Loucy (cell line): ENCODE measurements around the gene TOGARAM2.

Experiments
- H2AFZ ChIP-seq: fragments of 200-600 bp; sonication (generic); 2 replicates; pipeline ENCODE4 v1.6.0; 2016; ENCODE audit warnings: antibody characterized with exemption, mild to moderate bottlenecking, low read length, moderate library complexity
- H3F3A ChIP-seq: fragments of 200-600 bp; 2 replicates; pipeline ENCODE4 v1.6.0; 2016; ENCODE audit warnings: antibody characterized with exemption, low read depth, mild to moderate bottlenecking
- H3K27me3 ChIP-seq: fragments of 200-600 bp; sonication (generic); 2 replicates; pipeline ENCODE4 v1.6.1; 2014; ENCODE audit warnings: low read length, mild to moderate bottlenecking; ENCODE audit not compliant: insufficient read depth, poor library complexity, severe bottlenecking
- H3K36me3 ChIP-seq: fragments of 200-600 bp; sonication (generic); 2 replicates; pipeline ENCODE4 v1.6.1; 2016; ENCODE audit warnings: low read length; ENCODE audit not compliant: insufficient read depth
- H3K4me1 ChIP-seq: fragments of 200-600 bp; sonication (generic); 2 replicates; pipeline ENCODE4 v1.5.1; 2014; ENCODE audit warnings: low read length, mild to moderate bottlenecking; ENCODE audit not compliant: insufficient read depth, poor library complexity, severe bottlenecking
- H3K4me2 ChIP-seq: fragments of 200-600 bp; sonication (generic); 2 replicates; pipeline ENCODE4 v1.6.0; 2014; ENCODE audit warnings: antibody characterized with exemption, low read length, low read depth, mild to moderate bottlenecking; ENCODE audit not compliant: poor library complexity, severe bottlenecking
- H3K4me3 ChIP-seq: fragments of 200-600 bp; sonication (generic); 2 replicates; pipeline ENCODE4 v1.5.1; 2014; ENCODE audit warnings: low read length, mild to moderate bottlenecking, mixed read lengths; ENCODE audit not compliant: poor library complexity, severe bottlenecking
- H3K79me2 ChIP-seq: fragments of 200-600 bp; sonication (generic); 2 replicates; pipeline ENCODE4 v1.6.1; 2014; ENCODE audit warnings: low read length; ENCODE audit not compliant: insufficient read depth
- H3K9ac ChIP-seq: fragments of 200-600 bp; sonication (generic); 2 replicates; pipeline ENCODE4 v1.6.0; 2014; ENCODE audit warnings: mild to moderate bottlenecking, low read depth, low read length, moderate library complexity; ENCODE audit not compliant: poor library complexity, severe bottlenecking
- H3K9me2 ChIP-seq: fragments of 200-600 bp; sonication (generic); replicated peaks from 2 replicates; pipeline ENCODE4 v1.6.1; 2016; ENCODE audit warnings: low read depth, low read length, mixed read lengths
- H3K9me3 ChIP-seq: fragments of 200-600 bp; sonication (generic); 2 replicates; pipeline ENCODE4 v1.6.1; 2014; ENCODE audit warnings: mild to moderate bottlenecking, antibody characterized with exemption, low read length, low read depth; ENCODE audit not compliant: insufficient read depth
- H4K20me1 ChIP-seq: fragments of 200-600 bp; sonication (generic); 2 replicates; pipeline ENCODE4 v1.6.0; 2014; ENCODE audit warnings: antibody characterized with exemption, low read length, mild to moderate bottlenecking; ENCODE audit not compliant: insufficient read depth, poor library complexity, severe bottlenecking
- CTCF ChIP-seq: fragments of 200-600 bp; sonication (generic); conservative IDR thresholded peaks from 2 replicates; pipeline ENCODE4 v1.5.1; 2014; ENCODE audit warnings: mild to moderate bottlenecking, antibody characterized with exemption, low read length
- EZH2phosphoT487 ChIP-seq: fragments of 200-600 bp; IDR thresholded peaks from 2 replicates; pipeline ENCODE4 v1.6.1; 2018; ENCODE audit warnings: antibody characterized with exemption, mild to moderate bottlenecking, moderate library complexity, borderline replicate concordance

The TOGARAM2 gene

GRCh38 chr2:29068513-29068912 lies 87.4 kb downstream of the TOGARAM2 start:
- H3K4me1 ChIP-seq = no peaks in the 10 kb centered on the region

GRCh38 chr2:29070526-29070925 lies 89.4 kb downstream of the TOGARAM2 start:
- Histone ChIP-seq H2AFZ (no peak overlapping the region), H3K27me3 (no peaks in the 10 kb centered on the region), H3K79me2 (no peaks in the 10 kb centered on the region), H3K4me1 (no peaks in the 10 kb centered on the region), H3K4me3 (no peak overlapping the region), H3K4me2 (no peak overlapping the region), H3K9me3 (no peaks in the 10 kb centered on the region), H4K20me1 (no peaks in the 10 kb centered on the region), H3K9ac (no peak overlapping the region), H3K36me3 (no peaks in the 10 kb centered on the region), H3F3A (no peaks in the 10 kb centered on the region), H3K9me2 (no peaks in the 10 kb centered on the region)
- TF ChIP-seq EZH2phosphoT487 = no peak
- TF ChIP-seq CTCF = no peak

More at GRCh38 chr2:29068513-29068912, 87.4 kb downstream of the TOGARAM2 start:
- H3K27me3 ChIP-seq = no peaks in the 10 kb centered on the region
- no peak overlapping the region for H3K4me2 ChIP-seq
- H3K4me3 ChIP-seq = no peak overlapping the region
- H4K20me1 ChIP-seq = no peaks in the 10 kb centered on the region
- no peaks in the 10 kb centered on the region for H3F3A ChIP-seq
- no peaks in the 10 kb centered on the region for H3K79me2 ChIP-seq
- no peak overlapping the region for H3K9ac ChIP-seq
- H3K9me2 ChIP-seq = no peaks in the 10 kb centered on the region
- H2AFZ ChIP-seq = no peak overlapping the region
- H3K36me3 ChIP-seq = no peaks in the 10 kb centered on the region
- H3K9me3 ChIP-seq = no peaks in the 10 kb centered on the region
- no peak for TF ChIP-seq CTCF
- TF ChIP-seq EZH2phosphoT487 = no peak

- H3K4me3 ChIP-seq = no peak overlapping the region
- H3K4me1 ChIP-seq = no peaks in the 10 kb centered on the region
- no peaks in the 10 kb centered on the region for H3K79me2 ChIP-seq
- no peaks in the 10 kb centered on the region for H3K36me3 ChIP-seq
- H3F3A ChIP-seq = no peaks in the 10 kb centered on the region
- no peak overlapping the region for H3K4me2 ChIP-seq
- TF ChIP-seq EZH2phosphoT487 (no peak), CTCF (no peak)
- H4K20me1 ChIP-seq = no peaks in the 10 kb centered on the region
- no peak overlapping the region for H2AFZ ChIP-seq
- no peaks in the 10 kb centered on the region for H3K9me3 ChIP-seq
- H3K9me2 ChIP-seq = no peaks in the 10 kb centered on the region
- H3K27me3 ChIP-seq = no peaks in the 10 kb centered on the region
- H3K9ac ChIP-seq = no peak overlapping the region
Observed at GRCh38 chr2:29071032-29071975, 90.2 kb downstream of the TOGARAM2 start.
